ENCODE results near the gene IDUA. TPM values are rescaled to one million over a fixed set of nuclear protein-coding genes. Genes with fewer than 3 reads are reported as not detected.

IDUA gene
- total RNA-seq, 1 donor from 2014 or later, result 46.0 TPM

DNA sequence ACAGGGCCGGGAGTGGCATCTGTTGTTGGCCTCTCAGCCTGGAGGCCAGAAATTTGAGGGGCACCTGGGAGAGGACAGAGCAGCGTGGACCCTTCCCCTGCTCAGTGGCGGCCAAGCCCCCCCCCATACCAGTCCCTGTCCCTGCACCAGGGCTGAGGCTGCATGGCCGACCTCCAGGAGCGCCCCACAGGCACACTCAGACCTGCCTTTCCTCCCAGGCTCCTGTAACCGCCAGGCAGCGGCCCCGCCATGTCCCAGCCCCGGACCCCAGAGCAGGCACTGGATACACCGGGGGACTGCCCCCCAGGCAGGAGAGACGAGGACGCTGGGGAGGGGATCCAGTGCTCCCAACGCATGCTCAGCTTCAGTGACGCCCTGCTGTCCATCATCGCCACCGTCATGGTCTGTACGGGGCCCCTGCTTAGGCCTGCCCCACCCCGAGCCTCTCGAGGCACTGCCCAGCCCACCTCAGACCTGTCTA lies 39.3 kb upstream of the IDUA start:
- no peak overlapping the region for H3K4me3 Mint-ChIP-seq (ENCODE audit: unreplicated experiment)
- TF ChIP-seq, protein P1, sequence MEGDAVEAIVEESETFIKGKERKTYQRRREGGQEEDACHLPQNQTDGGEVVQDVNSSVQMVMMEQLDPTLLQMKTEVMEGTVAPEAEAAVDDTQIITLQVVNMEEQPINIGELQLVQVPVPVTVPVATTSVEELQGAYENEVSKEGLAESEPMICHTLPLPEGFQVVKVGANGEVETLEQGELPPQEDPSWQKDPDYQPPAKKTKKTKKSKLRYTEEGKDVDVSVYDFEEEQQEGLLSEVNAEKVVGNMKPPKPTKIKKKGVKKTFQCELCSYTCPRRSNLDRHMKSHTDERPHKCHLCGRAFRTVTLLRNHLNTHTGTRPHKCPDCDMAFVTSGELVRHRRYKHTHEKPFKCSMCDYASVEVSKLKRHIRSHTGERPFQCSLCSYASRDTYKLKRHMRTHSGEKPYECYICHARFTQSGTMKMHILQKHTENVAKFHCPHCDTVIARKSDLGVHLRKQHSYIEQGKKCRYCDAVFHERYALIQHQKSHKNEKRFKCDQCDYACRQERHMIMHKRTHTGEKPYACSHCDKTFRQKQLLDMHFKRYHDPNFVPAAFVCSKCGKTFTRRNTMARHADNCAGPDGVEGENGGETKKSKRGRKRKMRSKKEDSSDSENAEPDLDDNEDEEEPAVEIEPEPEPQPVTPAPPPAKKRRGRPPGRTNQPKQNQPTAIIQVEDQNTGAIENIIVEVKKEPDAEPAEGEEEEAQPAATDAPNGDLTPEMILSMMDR (IDR thresholded peaks at IDR 0.05), result no peak
- no peaks in the 10 kb centered on the region for H3K36me3 Mint-ChIP-seq (ENCODE audit: low read depth)
- no peak for DNase-seq (ENCODE audit: low spot score)
- no peak overlapping the region for H3K27ac Mint-ChIP-seq (ENCODE audit: unreplicated experiment)
- H3K4me1 Mint-ChIP-seq (ENCODE audit: low read depth), result peaks cover 11% of the 10 kb centered on the region
- H3K9me3 Mint-ChIP-seq (ENCODE audit: low read depth), result no peaks in the 10 kb centered on the region
- no peaks in the 10 kb centered on the region for H3K27me3 Mint-ChIP-seq (ENCODE audit: low read depth)

DNA sequence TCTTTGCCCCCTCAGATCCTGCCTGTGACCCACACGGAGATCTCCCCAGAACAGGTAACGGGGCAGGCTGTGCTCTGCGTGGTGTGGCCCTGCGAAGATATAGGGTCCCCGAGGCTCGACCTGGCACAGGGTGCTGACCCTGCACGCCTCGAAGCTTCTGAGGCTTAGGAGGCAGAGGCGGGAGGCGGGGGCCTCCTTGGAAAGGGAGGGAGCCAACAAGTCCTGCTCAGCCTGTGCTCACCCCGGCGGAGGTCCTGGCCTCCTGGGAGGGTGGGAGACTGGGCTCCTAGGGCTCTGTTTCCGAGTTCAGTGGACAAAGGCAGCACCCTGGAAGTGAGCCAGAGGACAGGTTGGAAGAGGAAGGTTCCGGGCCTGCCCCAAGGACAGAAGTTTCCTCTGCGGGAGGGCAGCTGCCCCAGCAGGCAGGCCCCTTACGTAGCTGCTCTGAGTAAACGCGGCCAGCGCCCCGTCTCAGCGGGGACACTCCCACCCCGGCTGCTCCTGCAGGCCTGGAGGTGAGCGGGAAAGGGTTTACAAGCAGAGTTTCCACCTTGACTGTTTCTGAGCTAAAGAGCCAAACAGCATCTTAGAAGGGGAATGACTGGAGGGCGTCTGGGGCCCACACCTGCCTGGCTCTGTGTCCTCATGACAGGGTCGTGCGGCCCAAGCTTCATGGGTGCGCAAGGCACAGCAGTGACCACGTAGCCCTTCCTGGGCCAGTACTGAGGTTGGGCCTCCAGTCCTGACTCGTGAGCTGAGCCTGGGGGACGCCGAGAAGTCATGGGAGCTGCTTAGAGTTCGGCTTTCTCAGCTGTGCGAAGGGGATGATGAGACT lies 38.5 kb upstream of the IDUA start:
- H3K4me3 Mint-ChIP-seq (ENCODE audit: unreplicated experiment), result no peak overlapping the region
- peak; percentile 86 for DNase-seq (ENCODE audit: low spot score)
- no peaks in the 10 kb centered on the region for H3K27me3 Mint-ChIP-seq (ENCODE audit: low read depth)
- no peaks in the 10 kb centered on the region for H3K36me3 Mint-ChIP-seq (ENCODE audit: low read depth)
- peaks cover 11% of the 10 kb centered on the region for H3K4me1 Mint-ChIP-seq (ENCODE audit: low read depth)
- H3K9me3 Mint-ChIP-seq (ENCODE audit: low read depth), result no peaks in the 10 kb centered on the region
- TF ChIP-seq, protein P1 (IDR thresholded peaks at IDR 0.05), result no peak
- no peak overlapping the region for H3K27ac Mint-ChIP-seq (ENCODE audit: unreplicated experiment)

DNA sequence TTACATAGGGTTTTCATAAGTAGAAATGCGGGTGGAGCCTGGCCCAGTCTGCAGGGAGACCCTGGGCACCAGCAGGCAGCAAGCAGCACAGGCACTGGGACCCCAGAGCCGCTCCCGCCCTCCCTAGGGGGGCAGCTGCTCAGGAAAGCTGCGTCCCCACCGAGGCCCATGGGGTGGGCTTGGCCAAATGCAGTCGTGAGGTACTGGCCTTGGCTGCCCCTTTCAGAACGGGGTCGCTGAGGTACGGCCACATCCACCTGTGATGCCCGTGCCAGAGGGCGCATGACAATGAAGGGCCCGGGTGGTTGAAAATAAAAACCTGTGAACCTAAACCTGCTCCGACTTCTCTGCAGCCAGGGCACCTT lies 37.9 kb upstream of the IDUA start:
- Mint-ChIP-seq H3K4me3 (ENCODE audit: unreplicated experiment) (no peak overlapping the region), H3K36me3 (ENCODE audit: low read depth) (no peaks in the 10 kb centered on the region), H3K9me3 (ENCODE audit: low read depth) (no peaks in the 10 kb centered on the region), H3K4me1 (ENCODE audit: low read depth) (peaks cover 11% of the 10 kb centered on the region), H3K27me3 (ENCODE audit: low read depth) (no peaks in the 10 kb centered on the region), H3K27ac (ENCODE audit: unreplicated experiment) (no peak overlapping the region)
- TF ChIP-seq, protein P1 (IDR thresholded peaks at IDR 0.05), result no peak
- peak; percentile 82 for DNase-seq (ENCODE audit: low spot score)

DNA sequence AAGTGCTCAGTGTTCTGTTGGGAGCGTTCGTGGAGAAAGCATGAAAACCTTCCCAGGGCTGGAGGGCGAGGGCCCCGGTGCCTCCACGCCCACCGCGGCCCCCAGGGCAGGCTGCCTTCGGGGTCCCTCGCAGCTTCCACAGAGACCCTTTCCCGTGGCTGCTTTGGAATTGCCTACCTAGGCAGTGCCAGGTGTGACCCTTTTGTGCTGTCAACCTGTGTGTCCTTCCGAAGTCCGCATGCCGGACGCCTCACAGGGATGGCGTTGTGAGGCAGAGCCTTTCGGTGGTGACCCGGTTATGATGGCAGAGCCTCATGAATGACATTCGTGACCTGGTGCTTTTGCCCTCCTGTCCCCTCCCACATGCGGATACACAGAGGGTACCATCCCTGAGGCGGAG lies 37.2 kb upstream of the IDUA start:
- H3K36me3 Mint-ChIP-seq (ENCODE audit: low read depth), result peaks cover 4% of the 10 kb centered on the region
- no peak overlapping the region for H3K4me3 Mint-ChIP-seq (ENCODE audit: unreplicated experiment)
- H3K27me3 Mint-ChIP-seq (ENCODE audit: low read depth), result no peaks in the 10 kb centered on the region
- H3K4me1 Mint-ChIP-seq (ENCODE audit: low read depth), result peaks cover 11% of the 10 kb centered on the region
- no peaks in the 10 kb centered on the region for H3K9me3 Mint-ChIP-seq (ENCODE audit: low read depth)
- DNase-seq (ENCODE audit: low spot score), result peak; percentile 41
- TF ChIP-seq, protein P1 (IDR thresholded peaks at IDR 0.05), result no peak
- no peak overlapping the region for H3K27ac Mint-ChIP-seq (ENCODE audit: unreplicated experiment)

DNA sequence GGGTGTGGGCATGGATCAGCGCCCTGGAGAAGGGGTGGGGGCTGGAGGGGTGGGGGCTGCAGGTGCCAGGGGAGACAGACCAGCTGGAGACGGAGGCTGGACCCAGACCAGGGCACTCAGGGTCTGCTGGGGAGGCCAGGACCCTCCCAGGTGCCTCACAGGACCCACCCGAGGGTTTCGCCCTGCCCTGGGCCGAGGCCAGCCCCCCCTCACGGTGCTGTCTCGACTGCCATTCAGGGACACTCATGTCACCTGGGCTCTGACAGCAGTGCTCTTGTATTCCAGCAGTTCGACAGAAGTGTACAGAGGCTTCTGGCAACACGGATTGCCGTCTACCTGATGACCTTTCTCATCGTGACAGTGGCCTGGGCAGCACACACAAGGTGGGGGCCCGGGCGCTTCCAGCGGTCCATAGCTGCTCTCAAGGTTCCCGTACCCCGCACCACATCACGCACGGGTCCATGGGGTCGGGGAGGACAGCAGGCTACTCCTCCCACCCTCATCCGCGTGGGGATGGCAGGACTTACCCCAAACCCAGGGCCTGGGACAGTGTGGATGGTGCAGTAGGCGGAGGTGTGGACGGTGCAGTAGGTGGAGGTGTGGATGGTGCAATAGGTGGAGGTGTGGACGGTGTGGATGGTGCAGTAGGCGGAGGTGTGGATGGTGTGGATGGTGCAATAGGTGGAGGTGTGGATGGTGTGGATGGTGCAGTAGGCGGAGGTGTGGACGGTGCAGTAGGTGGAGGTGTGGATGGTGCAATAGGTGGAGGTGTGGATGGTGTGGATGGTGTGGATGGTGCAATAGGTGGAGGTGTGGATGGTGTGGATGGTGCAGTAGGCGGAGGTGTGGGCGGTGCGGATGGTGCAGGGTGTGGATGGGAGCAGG lies 36.5 kb upstream of the IDUA start:
- Mint-ChIP-seq H3K9me3 (ENCODE audit: low read depth) (no peaks in the 10 kb centered on the region), H3K4me3 (ENCODE audit: unreplicated experiment) (no peak overlapping the region), H3K27me3 (ENCODE audit: low read depth) (no peaks in the 10 kb centered on the region), H3K36me3 (ENCODE audit: low read depth) (peaks cover 7% of the 10 kb centered on the region), H3K4me1 (ENCODE audit: low read depth) (peaks cover 7% of the 10 kb centered on the region), H3K27ac (ENCODE audit: unreplicated experiment) (no peak overlapping the region)
- TF ChIP-seq, protein P1 (IDR thresholded peaks at IDR 0.05), result no peak
- peak; percentile 87 for DNase-seq (ENCODE audit: low spot score)
